Cardiac muscle cell (in vitro differentiated cells and primary cell): ENCODE measurements around the gene BAIAP2L1. TPM values are rescaled to one million over a fixed set of nuclear protein-coding genes. Genes with fewer than 3 reads are reported as not detected.

Experiments used
- DNase-seq, 2 donors: peaks; one replicate each; pipeline versions ENCODE4 v3.0.0 to v3.0.0-alpha.2; 2010 to 2017; ENCODE audit warnings: low read depth in 1 of 2, low spot score in 1 of 2
- H3K27ac ChIP-seq: fragments of 200-600 bp; sonication (generic); 2 replicates; pipeline ENCODE4 v1.5.1; 2016
- H3K27me3 ChIP-seq: fragments of 200-600 bp; sonication (generic); 2 replicates; pipeline ENCODE4 v1.6.0; 2016; ENCODE audit warnings: control low read depth
- H3K36me3 ChIP-seq: fragments of 200-600 bp; sonication (generic); 2 replicates; pipeline ENCODE4 v1.5.1; 2016; ENCODE audit warnings: control low read depth
- H3K4me1 ChIP-seq: fragments of 200-600 bp; sonication (generic); 2 replicates; pipeline ENCODE4 v1.8.1; 2017; ENCODE audit warnings: low read depth, mild to moderate bottlenecking, mixed run types
- H3K4me3 ChIP-seq: fragments of 200-600 bp; sonication (generic); 2 replicates; pipeline ENCODE4 v1.5.1; 2016; ENCODE audit warnings: mild to moderate bottlenecking
- H3K9me3 ChIP-seq: fragments of 200-600 bp; sonication (generic); 2 replicates; pipeline ENCODE4 v1.5.1; 2017; ENCODE audit warnings: low read depth, mild to moderate bottlenecking, control low read depth
- CTCF ChIP-seq: IDR thresholded peaks from 2 replicates; pipeline ENCODE4 v1.5.1; 2012; ENCODE audit warnings: low read depth, mild to moderate bottlenecking, low read length
- polyA plus RNA-seq: library from polyadenylated mRNA; unstranded; fragments of >200 nt; fragmentation: Nextera tagmentation; extraction: Ambion mirVana; gene quantifications from 2 replicates; pipeline ENCODE4 v1.2.1, GENCODE V29; 2016
- total RNA-seq: library from RNA; depleted of rRNA; stranded (reverse); fragments of >200 nt; gene quantifications from 2 replicates; pipeline ENCODE4 v1.2.3, GENCODE V29; 2016

BAIAP2L1 gene
- total and polyA plus RNA-seq, 2 experiments from 2014 or later = 7.6 to 11.6 TPM

- TF ChIP-seq CTCF = no peak
- peaks cover 35% of the 10 kb centered on the region for H3K4me1 ChIP-seq
- no peaks in the 10 kb centered on the region for H3K9me3 ChIP-seq
- H3K4me3 ChIP-seq = no peak overlapping the region
- H3K27ac ChIP-seq = peak overlapping the region; percentile 11
- H3K27me3 ChIP-seq = no peaks in the 10 kb centered on the region
- DNase-seq = peak in 1 of 2 donors; percentile 71
- H3K36me3 ChIP-seq = no peaks in the 10 kb centered on the region
These were observed 116.4 kb downstream of the BAIAP2L1 start for GRCh38 chr7:98284335-98285036.

DNA sequence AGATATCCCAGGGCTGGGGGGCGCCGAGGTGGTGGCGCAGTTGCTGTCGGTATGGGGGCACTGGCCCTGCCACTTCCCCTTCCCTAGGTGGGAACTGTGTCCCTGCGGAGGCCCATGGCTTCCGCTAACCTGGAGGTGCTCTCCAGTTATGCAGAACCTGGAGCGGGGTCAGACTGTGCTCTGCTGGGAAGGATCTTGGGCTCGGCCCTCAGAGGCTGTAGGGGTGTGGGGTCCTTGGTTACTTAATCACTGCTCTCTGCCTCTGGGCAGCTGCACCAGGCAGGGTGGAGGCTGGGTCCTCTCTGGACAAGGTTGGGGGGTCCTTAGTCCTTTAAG lies 117.0 kb downstream of the BAIAP2L1 start:
- Histone ChIP-seq H3K27me3 (no peaks in the 10 kb centered on the region), H3K4me3 (no peak overlapping the region), H3K36me3 (no peaks in the 10 kb centered on the region), H3K4me1 (peaks cover 29% of the 10 kb centered on the region), H3K9me3 (no peaks in the 10 kb centered on the region), H3K27ac (no peak overlapping the region)
- no peak for DNase-seq
- TF ChIP-seq CTCF = no peak

DNA sequence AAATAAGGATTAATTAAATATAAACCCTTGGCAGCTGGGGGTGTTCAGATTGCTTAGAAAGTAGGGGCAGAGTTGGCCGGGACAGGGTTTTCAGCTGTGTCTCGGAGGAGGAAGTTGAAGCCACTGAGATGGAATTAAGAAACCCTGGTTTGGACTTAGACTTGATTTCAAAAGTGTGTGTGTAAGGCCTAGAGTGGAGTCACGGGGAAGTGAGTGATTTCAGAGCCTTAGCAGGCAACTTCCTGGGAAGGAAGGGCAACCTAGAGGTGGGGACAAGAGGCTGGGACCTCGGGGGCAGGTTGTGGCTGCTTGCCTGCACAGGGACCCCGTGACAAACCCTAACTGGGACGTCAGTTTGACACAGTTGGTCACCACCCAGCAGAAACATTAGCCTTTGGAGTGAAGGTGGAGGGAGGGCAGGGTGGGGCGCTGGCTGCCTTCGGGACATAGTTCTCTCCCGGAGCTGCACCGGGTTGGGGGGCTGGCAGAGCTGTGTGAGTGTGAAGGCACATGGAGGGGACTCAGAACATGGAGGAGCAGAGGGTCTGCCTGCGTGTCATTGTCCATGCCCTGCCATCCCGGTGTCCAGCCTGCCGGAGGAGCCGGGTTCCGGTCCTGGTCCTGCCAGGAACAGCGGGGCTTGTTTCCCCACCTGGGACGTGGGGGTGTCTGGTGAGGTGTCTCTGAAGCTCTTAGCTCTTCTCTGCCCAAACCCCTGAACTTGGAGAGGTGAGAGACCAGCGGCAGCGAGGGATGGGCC lies 117.6 kb downstream of the BAIAP2L1 start:
- H3K36me3 ChIP-seq = no peaks in the 10 kb centered on the region
- H3K4me1 ChIP-seq = peaks cover 29% of the 10 kb centered on the region
- H3K9me3 ChIP-seq = no peaks in the 10 kb centered on the region
- no peak overlapping the region for H3K27ac ChIP-seq
- peak in 1 of 2 donors; percentile 66 for DNase-seq
- H3K27me3 ChIP-seq = no peaks in the 10 kb centered on the region
- no peak overlapping the region for H3K4me3 ChIP-seq
- TF ChIP-seq CTCF = no peak

DNA sequence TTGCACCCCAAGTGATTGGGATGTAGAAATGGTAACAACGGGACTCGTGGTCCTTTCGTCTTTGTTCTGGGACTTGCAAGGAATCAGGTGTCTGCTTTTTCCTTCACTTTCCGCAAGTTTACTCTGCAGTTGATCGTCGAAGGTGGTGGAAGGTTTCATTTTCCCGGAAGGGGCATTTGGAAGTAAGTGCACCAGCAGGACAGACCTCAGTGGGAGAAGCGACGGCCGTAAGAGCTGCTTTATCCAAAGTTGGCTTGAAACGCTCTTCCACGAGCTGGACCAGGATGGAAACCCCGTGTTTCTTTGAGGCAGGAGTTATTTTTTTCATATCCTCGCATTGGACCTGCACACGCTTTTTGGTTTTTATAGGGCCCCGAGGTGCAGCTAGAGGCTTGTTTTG lies 118.2 kb downstream of the BAIAP2L1 start:
- Histone ChIP-seq H3K4me1 (peaks cover 29% of the 10 kb centered on the region), H3K27me3 (no peaks in the 10 kb centered on the region), H3K27ac (no peak overlapping the region), H3K36me3 (no peaks in the 10 kb centered on the region), H3K4me3 (peak overlapping the region; percentile 100), H3K9me3 (no peaks in the 10 kb centered on the region)
- no peak for TF ChIP-seq CTCF
- DNase-seq = no peak

- peak overlapping the region; percentile 81 for H3K27ac ChIP-seq
- peaks cover 22% of the 10 kb centered on the region for H3K4me1 ChIP-seq
- no peak for TF ChIP-seq CTCF
- no peaks in the 10 kb centered on the region for H3K36me3 ChIP-seq
- no peak for DNase-seq
- H3K9me3 ChIP-seq = no peaks in the 10 kb centered on the region
- no peaks in the 10 kb centered on the region for H3K27me3 ChIP-seq
- H3K4me3 ChIP-seq = peak overlapping the region; percentile 100
These were observed 118.9 kb downstream of the BAIAP2L1 start for GRCh38 chr7:98281757-98282606.
